NCI-H1092 treated with DMSO at 0.1 percent for 48 hours (cell line): ENCODE measurements around the gene FAM3D.
A peak's percentile ranks its signal among the peaks of the same experiment; 100 is the strongest.

ENCODE experiments used
- DNase-seq: peaks from one replicate; lab custom pipeline; 2025; lab: John Stamatoyannopoulos, UW

Gene FAM3D

GRCh38 chr3:58627570-58627885, 39.0 kb downstream of the FAM3D start:
- DNase-seq: peak; percentile 44

DNA sequence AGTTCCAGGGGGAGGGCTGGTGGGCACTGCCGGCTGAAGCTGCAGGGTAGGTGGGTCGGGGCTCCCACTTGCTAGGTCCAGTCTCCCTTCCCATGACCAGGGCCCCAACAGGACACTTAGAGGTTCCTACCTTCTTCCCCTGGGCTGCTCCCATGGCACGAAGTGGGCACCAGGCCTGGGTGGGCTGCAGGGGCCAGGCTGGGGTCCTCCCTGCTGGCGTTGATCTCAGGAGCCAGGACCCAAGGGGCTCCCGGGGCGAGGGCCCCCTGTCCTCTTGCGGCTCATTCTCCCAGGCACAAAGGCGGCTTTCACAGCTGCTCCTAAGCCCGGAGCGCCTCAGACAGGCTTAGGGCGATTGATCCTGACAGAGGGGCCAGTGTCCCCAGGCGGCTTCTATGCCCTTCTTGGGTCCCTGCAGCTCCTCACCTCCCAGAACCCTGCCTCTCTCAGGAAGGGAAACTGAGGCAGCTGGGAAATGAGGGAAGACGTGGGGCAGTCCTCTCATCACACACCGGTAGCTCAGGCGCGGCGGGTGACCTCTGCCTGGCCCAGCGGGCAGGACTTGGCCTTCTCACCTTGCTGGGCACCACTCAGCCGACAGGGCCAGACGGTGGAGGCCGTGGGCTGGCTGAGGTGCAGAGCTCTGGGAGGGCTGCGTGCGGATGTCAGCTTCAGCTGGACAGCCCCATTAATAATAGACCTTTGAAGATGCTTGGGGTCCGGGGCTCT, 39.6 kb downstream of the FAM3D start:
- DNase-seq: no peak

GRCh38 chr3:58625196-58625824, 41.3 kb downstream of the FAM3D start:
- DNase-seq: no peak

DNA sequence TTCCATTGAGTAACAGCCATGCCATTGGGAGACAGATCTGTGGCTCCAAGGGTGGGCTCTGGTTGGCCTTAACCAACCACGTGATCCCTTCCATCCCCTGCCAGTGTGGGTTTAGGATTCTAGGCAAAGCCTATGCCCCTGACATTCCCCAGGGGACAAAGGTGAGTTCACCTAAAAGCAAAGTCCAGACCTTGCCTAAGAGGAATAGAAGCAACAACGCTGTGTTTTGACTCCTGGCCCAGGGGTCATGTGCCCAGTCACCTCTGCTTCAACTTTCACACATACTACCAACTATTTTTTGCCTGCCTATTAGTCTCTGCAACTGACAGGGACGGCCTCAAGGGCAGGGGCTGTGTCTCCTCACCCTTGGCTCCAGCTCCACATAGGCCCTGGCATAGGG, 42.0 kb downstream of the FAM3D start:
- DNase-seq: no peak

GRCh38 chr3:58623961-58624360, 42.6 kb downstream of the FAM3D start:
- no peak for DNase-seq

DNA sequence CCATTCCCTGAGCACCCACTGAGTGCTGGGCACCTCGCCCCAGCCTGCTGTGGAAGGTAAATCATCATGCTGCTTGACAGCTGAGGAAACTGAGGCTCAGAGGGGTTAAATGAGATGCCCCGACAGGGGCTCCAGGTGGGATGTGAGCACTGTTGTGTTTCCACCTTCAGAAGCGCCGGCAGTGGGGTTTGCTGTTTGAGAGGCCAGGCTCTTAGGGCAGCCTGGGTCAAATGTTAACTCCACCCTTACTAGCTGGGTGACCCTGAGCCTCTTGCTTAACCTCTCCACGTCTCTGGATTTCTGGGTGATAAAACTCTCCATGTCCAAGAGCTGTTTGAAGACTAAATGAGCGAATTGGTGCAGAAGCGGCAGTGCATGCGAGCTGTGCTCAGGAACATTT, 43.1 kb downstream of the FAM3D start:
- DNase-seq: no peak

- no peak for DNase-seq
Measured at GRCh38 chr3:58622892-58623291, 43.7 kb downstream of the FAM3D start.

- no peak for DNase-seq
Measured at GRCh38 chr3:58622436-58622835, 44.1 kb downstream of the FAM3D start.

- DNase-seq: no peak
Measured at GRCh38 chr3:58621086-58621830, 45.3 kb downstream of the FAM3D start.

- DNase-seq: no peak
Measured at GRCh38 chr3:58620421-58620820, 46.2 kb downstream of the FAM3D start.

DNA sequence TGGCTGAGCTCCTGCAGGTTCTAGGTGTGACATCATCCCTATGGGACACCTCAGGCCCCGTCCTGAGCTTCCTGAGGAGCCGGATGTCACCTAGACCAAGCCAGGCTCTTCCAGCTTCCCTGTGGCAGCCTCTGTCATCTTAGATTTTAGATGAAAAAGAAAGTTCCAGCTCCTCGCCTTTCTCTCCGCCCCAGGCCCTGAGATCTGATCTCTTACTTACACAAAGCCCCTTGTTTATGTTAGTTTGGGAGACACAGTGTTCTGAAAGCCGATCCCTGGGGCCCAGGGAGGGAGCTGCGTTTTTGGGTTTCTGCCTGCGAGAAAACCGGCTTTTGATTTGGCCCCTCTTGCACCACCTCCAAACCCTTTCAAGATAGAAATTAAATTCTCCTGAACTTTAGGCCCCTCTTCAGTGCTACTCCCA, 49.2 kb downstream of the FAM3D start:
- DNase-seq: no peak

- no peak for DNase-seq
Measured at GRCh38 chr3:58613236-58614132, 53.1 kb downstream of the FAM3D start.

GRCh38 chr3:58612830-58613229, 53.7 kb downstream of the FAM3D start:
- DNase-seq: no peak

DNA sequence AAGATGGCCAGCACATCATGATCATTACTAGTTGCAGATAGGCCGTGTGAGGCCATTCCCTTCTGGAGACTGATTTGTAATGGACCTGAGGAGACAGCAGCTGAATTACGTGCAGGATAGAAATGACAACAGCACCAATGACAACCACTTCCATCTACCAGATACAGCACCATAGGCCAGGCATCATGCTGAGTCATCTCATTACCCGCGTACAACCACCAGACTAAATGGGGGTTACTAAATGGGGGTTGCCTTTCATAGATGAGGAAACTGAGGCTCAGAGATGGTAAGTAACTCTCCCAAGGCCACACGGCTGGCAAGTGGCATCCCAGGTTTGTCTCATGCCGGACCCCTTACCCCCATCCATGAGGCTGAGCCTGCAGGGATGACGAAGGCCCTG, 56.6 kb downstream of the FAM3D start:
- no peak for DNase-seq

- DNase-seq: peak; percentile 67
Measured at GRCh38 chr3:58608648-58609047, 57.9 kb downstream of the FAM3D start.

GRCh38 chr3:58607816-58608215, 58.8 kb downstream of the FAM3D start:
- DNase-seq: no peak

GRCh38 chr3:58606693-58607092, 59.9 kb downstream of the FAM3D start:
- no peak for DNase-seq

DNA sequence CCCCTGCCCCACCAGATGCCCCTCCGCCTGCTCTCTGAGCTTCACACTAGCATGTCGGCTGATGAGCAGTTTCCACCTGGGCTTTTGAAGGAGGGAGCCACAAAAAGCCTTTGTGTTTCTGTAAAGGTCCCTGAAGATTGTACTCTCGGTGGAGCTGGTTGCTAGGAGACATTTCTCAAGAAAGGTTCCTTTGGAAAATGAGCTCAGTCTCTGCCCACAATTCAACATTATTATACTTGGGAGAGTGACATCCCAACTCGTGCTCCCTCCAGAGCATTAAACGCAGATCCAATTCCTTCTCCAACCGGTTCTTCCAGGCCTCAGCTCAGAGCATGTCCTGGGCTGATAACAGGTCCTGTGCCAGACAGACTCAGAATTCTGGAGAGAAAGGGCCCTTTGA, 62.5 kb downstream of the FAM3D start:
- no peak for DNase-seq

DNA sequence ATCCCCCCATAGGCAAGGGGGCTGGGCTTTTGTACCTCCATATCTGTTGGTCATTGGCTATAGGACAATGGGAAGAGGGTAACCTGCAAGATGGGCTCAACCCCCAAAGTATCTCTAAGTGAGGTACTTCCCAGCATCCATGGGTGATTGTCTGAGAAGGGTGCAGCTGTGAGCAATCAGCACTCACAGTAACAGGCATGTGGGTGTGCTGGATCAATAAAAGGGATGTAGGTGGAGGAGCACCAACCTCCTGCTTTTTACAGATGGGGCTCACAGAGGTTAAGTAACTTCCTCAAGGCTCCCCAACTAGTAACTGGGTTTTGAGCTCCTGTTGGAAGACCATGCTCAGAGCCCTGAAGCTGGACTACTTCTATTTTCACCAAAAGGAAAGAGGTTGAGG, 63.0 kb downstream of the FAM3D start:
- no peak for DNase-seq

DNA sequence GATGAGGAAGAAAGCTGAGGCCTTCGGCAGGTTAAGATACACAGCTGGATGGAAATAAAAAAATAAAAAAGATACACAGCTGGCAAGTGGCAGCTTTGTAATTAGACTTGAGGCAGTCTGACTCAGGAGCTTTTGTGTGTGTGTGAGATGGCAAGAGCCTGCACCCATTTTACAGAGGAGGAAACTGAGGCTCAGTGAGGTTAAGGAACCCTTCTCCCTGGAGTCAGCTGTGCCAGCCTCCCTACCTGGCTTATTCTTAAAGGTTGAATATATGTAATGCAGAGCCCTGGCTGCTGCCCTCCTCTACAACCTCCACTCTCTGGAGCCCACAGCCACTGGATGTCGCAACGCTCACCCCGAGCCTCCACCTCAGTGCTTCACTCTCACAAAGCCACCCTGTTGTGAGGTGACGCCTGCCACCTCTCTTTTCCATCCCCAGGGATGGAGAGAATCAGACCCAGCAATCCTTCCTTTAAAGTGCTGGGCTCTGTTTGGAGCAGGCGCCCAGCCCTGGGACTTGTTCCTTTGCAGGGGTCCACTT, 68.7 kb downstream of the FAM3D start:
- no peak for DNase-seq

DNA sequence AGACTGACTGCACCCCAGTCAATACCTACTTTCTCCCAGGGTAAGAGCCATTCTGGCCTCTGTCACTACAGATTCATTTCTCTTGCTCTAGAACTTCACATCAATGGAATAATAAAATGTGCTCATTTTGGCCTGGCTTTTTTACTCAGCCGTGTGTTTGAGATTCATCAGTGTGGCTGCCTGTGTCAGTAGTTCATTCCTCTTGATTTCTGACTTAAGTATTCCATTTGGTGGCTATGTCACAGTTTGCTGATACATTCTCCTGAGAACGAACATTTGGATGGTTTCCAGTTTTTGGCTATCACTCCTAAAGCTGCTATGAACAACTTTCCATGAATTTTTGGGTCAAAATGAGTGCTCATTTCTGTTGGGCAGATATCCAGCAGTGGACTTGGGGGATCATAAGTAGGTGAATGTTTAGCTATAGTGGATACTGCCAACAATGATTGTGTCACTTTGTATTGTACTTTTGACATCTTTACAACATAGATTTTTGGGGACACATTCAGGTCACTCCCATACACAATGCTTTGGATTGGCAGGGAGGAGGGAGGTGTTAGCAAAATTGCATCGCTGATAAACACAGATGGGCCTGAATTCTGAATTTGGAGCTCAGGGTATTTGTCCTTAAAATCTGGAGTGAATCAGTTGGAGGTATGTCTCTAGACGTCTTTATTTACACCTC, 69.6 kb downstream of the FAM3D start:
- DNase-seq: no peak
